ENCODE results near the gene GMPS.
"Not testable (repeated sequence)": the region's sequence is repeated elsewhere in the genome, so short reads cannot be mapped to it uniquely, and the experiment has no call there.

The GMPS gene

GRCh38 chr3:155870133-155870944 lies at the start of gene GMPS:
GMPS (plus strand) TSS chr3:155870650; CDS start chr3:155870871, 221 bp downstream.
- peaks cover 16% of the 10 kb centered on the region for H3K4me1 ChIP-seq (ENCODE audit: control insufficient read depth, insufficient read depth, low read length)
- peak within 1 kb of the TSS; percentile 93 for H3K9ac ChIP-seq (ENCODE audit: low read length)
- peak; percentile 98 for DNase-seq (ENCODE audit: low read depth)
- H3K27me3 ChIP-seq (replicated peaks; ENCODE audit: control insufficient read depth, insufficient read depth, low read length), result no peaks in the 10 kb centered on the region
- H3K4me3 ChIP-seq (ENCODE audit: low read length), result peak within 1 kb of the TSS; percentile 89
- no peaks in the 10 kb centered on the region for H3K36me3 ChIP-seq (ENCODE audit: control insufficient read depth, insufficient read depth, low read length, severe bottlenecking)
- no peaks in the 10 kb centered on the region for H3K9me3 ChIP-seq (ENCODE audit: control insufficient read depth, low read length)

- DNase-seq (ENCODE audit: low read depth); H3K9ac ChIP-seq (ENCODE audit: low read length); H3K4me3 ChIP-seq (ENCODE audit: low read length); H3K9me3 ChIP-seq (ENCODE audit: control insufficient read depth, low read length); H3K27me3 ChIP-seq (replicated peaks; ENCODE audit: control insufficient read depth, insufficient read depth, low read length): not testable (repeated sequence)
- Histone ChIP-seq H3K4me1 (ENCODE audit: control insufficient read depth, insufficient read depth, low read length) (peaks cover 18% of the 10 kb centered on the region), H3K36me3 (ENCODE audit: control insufficient read depth, insufficient read depth, low read length, severe bottlenecking) (peaks cover 28% of the 10 kb centered on the region)
These were observed 41.9 kb upstream of the GMPS start for GRCh38 chr3:155828490-155829098.

- Histone ChIP-seq H3K9ac (ENCODE audit: low read length) (no peak overlapping the region), H3K4me1 (ENCODE audit: control insufficient read depth, insufficient read depth, low read length) (peaks cover 19% of the 10 kb centered on the region), H3K9me3 (ENCODE audit: control insufficient read depth, low read length) (no peaks in the 10 kb centered on the region), H3K27me3 (replicated peaks; ENCODE audit: control insufficient read depth, insufficient read depth, low read length) (no peaks in the 10 kb centered on the region), H3K4me3 (ENCODE audit: low read length) (no peak overlapping the region), H3K36me3 (ENCODE audit: control insufficient read depth, insufficient read depth, low read length, severe bottlenecking) (peaks cover 9% of the 10 kb centered on the region)
- no peak for DNase-seq (ENCODE audit: low read depth)
These were observed 34.9 kb upstream of the GMPS start for GRCh38 chr3:155835341-155836071.

- no peak for DNase-seq (ENCODE audit: low read depth)
- H3K9ac ChIP-seq (ENCODE audit: low read length), result no peak overlapping the region
- no peaks in the 10 kb centered on the region for H3K27me3 ChIP-seq (replicated peaks; ENCODE audit: control insufficient read depth, insufficient read depth, low read length)
- H3K9me3 ChIP-seq (ENCODE audit: control insufficient read depth, low read length), result no peaks in the 10 kb centered on the region
- H3K36me3 ChIP-seq (ENCODE audit: control insufficient read depth, insufficient read depth, low read length, severe bottlenecking), result peaks cover 5% of the 10 kb centered on the region
- no peaks in the 10 kb centered on the region for H3K4me1 ChIP-seq (ENCODE audit: control insufficient read depth, insufficient read depth, low read length)
- H3K4me3 ChIP-seq (ENCODE audit: low read length), result no peak overlapping the region
These were observed 26.9 kb upstream of the GMPS start for GRCh38 chr3:155843569-155843968.

- Histone ChIP-seq H3K4me3 (ENCODE audit: low read length) (no peak overlapping the region), H3K4me1 (ENCODE audit: control insufficient read depth, insufficient read depth, low read length) (peaks cover 5% of the 10 kb centered on the region), H3K9ac (ENCODE audit: low read length) (no peak overlapping the region), H3K9me3 (ENCODE audit: control insufficient read depth, low read length) (no peaks in the 10 kb centered on the region), H3K27me3 (replicated peaks; ENCODE audit: control insufficient read depth, insufficient read depth, low read length) (no peaks in the 10 kb centered on the region), H3K36me3 (ENCODE audit: control insufficient read depth, insufficient read depth, low read length, severe bottlenecking) (peaks cover 5% of the 10 kb centered on the region)
- no peak for DNase-seq (ENCODE audit: low read depth)
These were observed 24.3 kb upstream of the GMPS start for GRCh38 chr3:155846119-155846518.

- Histone ChIP-seq H3K4me3 (ENCODE audit: low read length) (no peak overlapping the region), H3K9ac (ENCODE audit: low read length) (no peak overlapping the region), H3K9me3 (ENCODE audit: control insufficient read depth, low read length) (no peaks in the 10 kb centered on the region), H3K4me1 (ENCODE audit: control insufficient read depth, insufficient read depth, low read length) (peaks cover 19% of the 10 kb centered on the region), H3K27me3 (replicated peaks; ENCODE audit: control insufficient read depth, insufficient read depth, low read length) (no peaks in the 10 kb centered on the region), H3K36me3 (ENCODE audit: control insufficient read depth, insufficient read depth, low read length, severe bottlenecking) (peaks cover 5% of the 10 kb centered on the region)
- DNase-seq (ENCODE audit: low read depth), result no peak
These were observed 22.5 kb upstream of the GMPS start for GRCh38 chr3:155847993-155848392.

- H3K4me1 ChIP-seq (ENCODE audit: control insufficient read depth, insufficient read depth, low read length), result peaks cover 19% of the 10 kb centered on the region
- not testable (repeated sequence) for DNase-seq (ENCODE audit: low read depth); H3K9me3 ChIP-seq (ENCODE audit: control insufficient read depth, low read length); H3K36me3 ChIP-seq (ENCODE audit: control insufficient read depth, insufficient read depth, low read length, severe bottlenecking); H3K9ac ChIP-seq (ENCODE audit: low read length); H3K27me3 ChIP-seq (replicated peaks; ENCODE audit: control insufficient read depth, insufficient read depth, low read length)
- H3K4me3 ChIP-seq (ENCODE audit: low read length), result peak overlapping the region; percentile 23
These were observed 21.0 kb upstream of the GMPS start for GRCh38 chr3:155849404-155849803.

- Histone ChIP-seq H3K9me3 (ENCODE audit: control insufficient read depth, low read length) (no peaks in the 10 kb centered on the region), H3K36me3 (ENCODE audit: control insufficient read depth, insufficient read depth, low read length, severe bottlenecking) (no peaks in the 10 kb centered on the region), H3K9ac (ENCODE audit: low read length) (peak overlapping the region; percentile 90), H3K27me3 (replicated peaks; ENCODE audit: control insufficient read depth, insufficient read depth, low read length) (no peaks in the 10 kb centered on the region), H3K4me3 (ENCODE audit: low read length) (peak overlapping the region; percentile 94), H3K4me1 (ENCODE audit: control insufficient read depth, insufficient read depth, low read length) (peaks cover 19% of the 10 kb centered on the region)
- peak; percentile 22 for DNase-seq (ENCODE audit: low read depth)
These were observed 18.1 kb upstream of the GMPS start for GRCh38 chr3:155852341-155852740.

- H3K4me3 ChIP-seq (ENCODE audit: low read length), result peak overlapping the region; percentile 94
- DNase-seq (ENCODE audit: low read depth), result peak; percentile 61
- H3K9ac ChIP-seq (ENCODE audit: low read length), result peak overlapping the region; percentile 90
- no peaks in the 10 kb centered on the region for H3K36me3 ChIP-seq (ENCODE audit: control insufficient read depth, insufficient read depth, low read length, severe bottlenecking)
- H3K4me1 ChIP-seq (ENCODE audit: control insufficient read depth, insufficient read depth, low read length), result peaks cover 19% of the 10 kb centered on the region
- no peaks in the 10 kb centered on the region for H3K9me3 ChIP-seq (ENCODE audit: control insufficient read depth, low read length)
- no peaks in the 10 kb centered on the region for H3K27me3 ChIP-seq (replicated peaks; ENCODE audit: control insufficient read depth, insufficient read depth, low read length)
These were observed 17.0 kb upstream of the GMPS start for GRCh38 chr3:155853214-155854140.

GRCh38 chr3:155854141-155854940 lies 16.1 kb upstream of the GMPS start, which contains the start of gene SLC33A1:
SLC33A1 (minus strand) TSS chr3:155854427; CDS start chr3:155853997, 430 bp downstream.
- H3K27me3 ChIP-seq (replicated peaks; ENCODE audit: control insufficient read depth, insufficient read depth, low read length), result no peaks in the 10 kb centered on the region
- peak within 1 kb of the TSS; percentile 93 for H3K9ac ChIP-seq (ENCODE audit: low read length)
- H3K4me1 ChIP-seq (ENCODE audit: control insufficient read depth, insufficient read depth, low read length), result peaks cover 16% of the 10 kb centered on the region
- DNase-seq (ENCODE audit: low read depth), result peak; percentile 99
- H3K9me3 ChIP-seq (ENCODE audit: control insufficient read depth, low read length), result no peaks in the 10 kb centered on the region
- no peaks in the 10 kb centered on the region for H3K36me3 ChIP-seq (ENCODE audit: control insufficient read depth, insufficient read depth, low read length, severe bottlenecking)
- H3K4me3 ChIP-seq (ENCODE audit: low read length), result peak within 1 kb of the TSS; percentile 94
